ENCODE data around the gene UBE2S.
A peak's percentile ranks its signal among the peaks of the same experiment; 100 is the strongest.

Gene UBE2S

DNA sequence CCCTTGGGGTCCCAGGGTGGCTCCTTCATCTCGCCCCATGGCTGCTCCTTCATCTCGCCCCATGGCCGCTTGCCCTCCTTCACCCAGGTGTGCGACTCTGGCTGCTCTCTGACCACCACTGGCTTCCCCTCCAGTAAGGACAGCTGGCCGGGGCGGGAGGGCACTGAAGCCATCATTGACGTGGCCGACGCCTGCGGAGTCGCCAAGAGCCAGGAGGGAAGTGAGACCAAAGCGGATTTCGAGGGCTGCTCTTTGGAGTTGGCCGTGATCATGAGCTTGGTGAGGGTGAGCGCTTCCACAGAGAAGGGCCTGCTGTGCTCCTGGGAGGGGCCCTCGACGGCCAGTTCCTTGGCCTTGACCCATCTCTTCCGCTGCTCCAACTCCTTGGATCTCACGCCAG, 49.1 kb downstream of the UBE2S start:
- peaks cover 4 to 82% of the 10 kb centered on the region in 2 donors for H3K27me3 ChIP-seq
- no peaks in the 10 kb centered on the region for H3K36me3 ChIP-seq
- DNase-seq: no peak
- no peak for TF ChIP-seq CTCF (IDR thresholded peaks at IDR 0.05)
- H3K4me1 ChIP-seq: peaks cover 0 to 15% (median 12%) of the 10 kb centered on the region in 4 donors
- H3K4me3 ChIP-seq: no peak overlapping the region
- intact Hi-C loops (cut with DNase I; ENCODE audit: low total_unique reads): no loop called here
- H3K9me3 ChIP-seq: no peaks in the 10 kb centered on the region
- H3K27ac ChIP-seq: no peak overlapping the region

DNA sequence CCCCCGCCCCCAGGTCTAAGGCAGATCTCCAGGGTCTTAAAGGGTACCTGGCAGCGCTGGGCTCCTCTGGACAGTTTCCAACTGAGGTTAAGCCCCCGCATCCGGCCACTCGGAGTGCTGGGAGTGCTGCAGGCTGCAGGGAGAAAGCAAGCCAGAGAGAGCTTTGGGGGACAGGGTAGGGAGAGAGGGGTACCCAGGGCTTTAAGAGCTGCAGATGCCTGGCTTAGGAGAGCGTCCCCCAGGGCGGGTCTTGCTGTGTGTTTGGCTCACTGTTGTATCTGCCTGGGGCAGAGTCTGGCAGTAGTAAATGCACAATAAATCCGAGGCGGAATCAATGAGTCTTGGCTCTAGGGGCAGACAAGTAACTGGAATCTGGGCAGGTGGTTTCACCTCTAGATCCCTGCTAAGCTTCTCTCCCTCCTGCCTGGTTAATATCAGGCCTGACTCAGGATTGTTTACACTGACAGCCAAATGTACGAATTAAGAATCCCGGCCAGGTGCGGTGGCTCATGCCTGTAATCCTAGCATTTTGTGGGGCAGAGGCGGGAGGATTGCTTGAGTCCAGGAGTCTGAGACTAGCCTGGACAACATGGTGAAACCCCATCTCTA, 52.3 kb downstream of the UBE2S start:
- TF ChIP-seq CTCF (IDR thresholded peaks at IDR 0.05): no peak
- H3K4me3 ChIP-seq: no peak overlapping the region
- H3K4me1 ChIP-seq: peaks cover 0 to 22% (median 18%) of the 10 kb centered on the region in 4 donors
- no peaks in the 10 kb centered on the region for H3K36me3 ChIP-seq
- H3K27ac ChIP-seq: no peak overlapping the region
- peaks cover 12 to 90% of the 10 kb centered on the region in 2 donors for H3K27me3 ChIP-seq
- no peak for DNase-seq
- intact Hi-C loops (cut with DNase I; ENCODE audit: low total_unique reads): no loop called here
- no peaks in the 10 kb centered on the region for H3K9me3 ChIP-seq

DNA sequence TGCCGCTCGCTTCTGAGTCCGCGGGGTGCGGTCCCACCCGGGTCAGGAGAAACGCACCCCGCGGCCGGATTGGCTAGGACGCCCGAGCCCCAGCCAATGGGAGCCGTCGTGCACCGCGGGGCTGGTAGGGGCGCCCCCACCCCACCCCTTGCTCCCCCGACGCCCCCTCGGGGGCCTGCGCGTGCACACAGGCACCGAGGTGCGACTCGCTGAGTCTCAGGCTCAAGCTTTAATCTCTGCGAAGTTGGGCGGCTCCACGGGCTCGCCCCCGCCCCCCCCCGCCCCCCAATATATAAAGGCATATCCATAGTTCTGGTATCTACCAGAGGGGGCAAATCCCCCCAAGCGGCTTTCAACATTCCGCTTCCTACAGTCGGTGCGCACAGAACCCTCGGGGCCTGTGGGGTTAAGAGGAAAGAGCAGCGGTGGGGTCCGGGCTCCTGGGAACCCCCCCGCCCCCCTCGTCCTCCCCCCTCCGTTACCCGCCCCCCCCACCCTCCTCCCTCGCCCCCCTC, 52.8 kb downstream of the UBE2S start, which contains the start of gene COX6B2:
Gene COX6B2 (minus strand): TSS at position 22 of the 515 bp plus-strand sequence. CDS start 198 bp downstream, outside the sequence.
- no peaks in the 10 kb centered on the region for H3K9me3 ChIP-seq
- no peaks in the 10 kb centered on the region for H3K36me3 ChIP-seq
- peak within 1 kb of the TSS; percentile 22 to 47 for H3K4me3 ChIP-seq
- H3K4me1 ChIP-seq: peaks cover 0 to 22% (median 18%) of the 10 kb centered on the region in 4 donors
- peaks cover 12 to 94% of the 10 kb centered on the region in 2 donors for H3K27me3 ChIP-seq
- intact Hi-C loops (cut with DNase I; ENCODE audit: low total_unique reads): no loop called here
- no peak for TF ChIP-seq CTCF (IDR thresholded peaks at IDR 0.05)
- DNase-seq: no peak
- H3K27ac ChIP-seq: no peak within 1 kb of the TSS

DNA sequence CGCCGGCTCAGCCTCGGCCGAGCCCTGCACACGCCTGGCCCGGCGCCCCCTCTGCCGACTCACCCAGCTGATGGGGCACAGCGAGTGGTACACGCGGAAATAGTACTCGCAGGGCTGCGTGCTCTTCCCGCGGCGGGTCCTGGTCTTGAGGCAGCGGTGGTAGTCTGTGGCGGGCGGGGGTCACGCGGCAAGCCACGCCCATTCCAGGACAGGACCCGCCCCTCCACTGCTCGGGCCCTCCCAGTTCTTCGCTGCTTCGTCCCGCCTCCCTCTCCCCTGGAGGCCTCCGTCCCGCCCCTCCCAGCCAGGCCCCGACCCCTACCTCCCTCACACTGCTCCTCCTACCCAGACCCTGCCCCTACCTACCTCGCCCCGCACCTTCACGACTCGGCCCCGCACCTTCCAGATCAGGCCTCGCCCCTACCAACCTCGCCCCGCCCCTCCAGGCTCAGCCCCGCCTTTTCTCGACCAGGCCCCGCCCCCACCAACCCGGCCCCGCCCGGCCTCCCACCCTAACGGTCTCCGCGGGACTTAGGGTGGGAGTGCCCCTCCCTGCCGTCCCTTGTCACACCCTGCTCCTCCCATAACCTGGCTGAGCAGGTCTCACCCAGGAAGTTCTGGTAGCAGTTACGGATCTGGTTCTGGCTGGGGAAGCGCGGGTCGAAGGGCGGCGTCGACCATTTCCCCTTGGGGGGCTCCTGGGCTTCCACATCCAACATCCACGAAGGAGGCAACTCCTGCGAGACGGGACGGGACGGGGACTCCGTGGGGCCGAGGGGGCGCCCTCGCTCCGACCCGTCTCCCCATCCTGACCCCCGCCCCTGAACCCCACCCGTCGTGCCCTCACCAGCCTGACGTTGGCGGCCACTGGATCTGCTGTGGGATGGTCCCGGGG, 53.5 kb downstream of the UBE2S start:
- Histone ChIP-seq H3K4me3 (peak overlapping the region; percentile 22 to 47), H3K9me3 (no peaks in the 10 kb centered on the region), H3K4me1 (peaks cover 0 to 22% (median 18%) of the 10 kb centered on the region in 4 donors), H3K36me3 (no peaks in the 10 kb centered on the region), H3K27me3 (peaks cover 12 to 89% of the 10 kb centered on the region in 2 donors), H3K27ac (no peak overlapping the region)
- peak in 1 of 2 donors; percentile 40 for DNase-seq
- no peak for TF ChIP-seq CTCF (IDR thresholded peaks at IDR 0.05)
- intact Hi-C loops (cut with DNase I; ENCODE audit: low total_unique reads): no loop called here

DNA sequence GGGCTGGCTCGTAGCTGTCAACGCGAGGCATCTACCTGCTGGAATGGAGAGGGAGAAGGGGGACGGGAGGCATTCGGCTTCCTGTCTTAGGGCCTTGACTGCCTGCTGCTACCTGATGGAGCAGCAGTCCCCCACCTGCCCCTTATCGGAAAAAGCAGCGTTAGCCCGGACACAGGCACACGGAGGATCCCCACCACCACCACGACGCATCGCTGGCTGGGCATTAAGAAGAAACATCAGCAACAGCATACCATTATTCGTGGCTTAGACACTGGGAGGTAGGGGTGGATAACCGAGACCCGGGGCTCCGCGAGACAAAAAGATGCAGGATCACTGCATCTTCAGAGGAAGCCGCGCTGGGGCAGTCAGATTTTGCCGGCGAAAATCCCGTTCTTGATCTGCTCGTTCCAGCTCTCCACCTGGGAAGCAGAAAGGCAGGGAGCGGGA, 54.2 kb downstream of the UBE2S start:
- H3K4me3 ChIP-seq: peak overlapping the region; percentile 22 to 47
- no peak overlapping the region for H3K27ac ChIP-seq
- no peak for TF ChIP-seq CTCF (IDR thresholded peaks at IDR 0.05)
- intact Hi-C loops (cut with DNase I; ENCODE audit: low total_unique reads): no loop called here
- H3K27me3 ChIP-seq: peaks cover 12 to 85% of the 10 kb centered on the region in 2 donors
- H3K9me3 ChIP-seq: no peaks in the 10 kb centered on the region
- peaks cover 0 to 22% (median 18%) of the 10 kb centered on the region in 4 donors for H3K4me1 ChIP-seq
- DNase-seq: no peak
- H3K36me3 ChIP-seq: no peaks in the 10 kb centered on the region

All from tibial artery (tissue), 4 donors.